ENCODE data around the gene C20orf144.
A peak's percentile ranks its signal among the peaks of the same experiment; 100 is the strongest.

Gene C20orf144

GRCh38 chr20:33676652-33677645, 14.8 kb downstream of the C20orf144 start:
- no peak for DNase-seq

- DNase-seq, result no peak
These were observed 16.0 kb downstream of the C20orf144 start for GRCh38 chr20:33677991-33678702.

GRCh38 chr20:33679758-33680485, 17.8 kb downstream of the C20orf144 start:
- no peak for DNase-seq

- DNase-seq, result no peak
These were observed 18.6 kb downstream of the C20orf144 start for GRCh38 chr20:33680686-33681085.

GRCh38 chr20:33681288-33681687, 19.2 kb downstream of the C20orf144 start:
- DNase-seq, result no peak

- DNase-seq, result no peak
These were observed 19.7 kb downstream of the C20orf144 start for GRCh38 chr20:33681728-33682353.

- DNase-seq, result no peak
These were observed 22.6 kb downstream of the C20orf144 start for GRCh38 chr20:33684533-33685327.

GRCh38 chr20:33685328-33686099, 23.4 kb downstream of the C20orf144 start:
- DNase-seq, result no peak

- peak; percentile 61 for DNase-seq
These were observed 24.2 kb downstream of the C20orf144 start, which contains the start of gene E2F1 for GRCh38 chr20:33686100-33686983. Gene E2F1 (minus strand): TSS chr20:33686385. CDS start chr20:33686264, 121 bp downstream.

- DNase-seq, result no peak
These were observed 24.8 kb downstream of the C20orf144 start for GRCh38 chr20:33686984-33687366.

- DNase-seq, result no peak
These were observed 25.3 kb downstream of the C20orf144 start for GRCh38 chr20:33687370-33687915.

- DNase-seq, result no peak
These were observed 26.1 kb downstream of the C20orf144 start for GRCh38 chr20:33687993-33688937.

GRCh38 chr20:33688938-33689424, 26.9 kb downstream of the C20orf144 start:
- DNase-seq, result no peak

- no peak for DNase-seq
These were observed 27.4 kb downstream of the C20orf144 start for GRCh38 chr20:33689493-33689892.

GRCh38 chr20:33689973-33690372, 27.8 kb downstream of the C20orf144 start:
- no peak for DNase-seq

GRCh38 chr20:33693289-33693688, 31.2 kb downstream of the C20orf144 start:
- no peak for DNase-seq

Data from right kidney (tissue), 1 donor.